T-helper 1 cell treated with Interleukin-12 subunit alpha and Interleukin-12 subunit beta and Interleukin-4 antibody, amounts not matched to agents 30 ng/mL and 1 ng/mL, for 36 hours (primary cell): ENCODE measurements around the gene SLC45A3. TPM values are rescaled to one million over a fixed set of nuclear protein-coding genes. Genes with fewer than 3 reads are reported as not detected.

Source experiments
- intact Hi-C: fragments of 100-400 bp; cut with micrococcal nuclease; formaldehyde crosslinking; loops from one replicate; pipeline ENCODE4 v1.15.1; 2024
- total RNA-seq: library from RNA; stranded (reverse); gene quantifications from 2 replicates; pipeline ENCODE4 v1.2.3, GENCODE V29; 2022

Gene SLC45A3
- total RNA-seq, 1 donor from 2014 or later: 0.27 TPM

DNA sequence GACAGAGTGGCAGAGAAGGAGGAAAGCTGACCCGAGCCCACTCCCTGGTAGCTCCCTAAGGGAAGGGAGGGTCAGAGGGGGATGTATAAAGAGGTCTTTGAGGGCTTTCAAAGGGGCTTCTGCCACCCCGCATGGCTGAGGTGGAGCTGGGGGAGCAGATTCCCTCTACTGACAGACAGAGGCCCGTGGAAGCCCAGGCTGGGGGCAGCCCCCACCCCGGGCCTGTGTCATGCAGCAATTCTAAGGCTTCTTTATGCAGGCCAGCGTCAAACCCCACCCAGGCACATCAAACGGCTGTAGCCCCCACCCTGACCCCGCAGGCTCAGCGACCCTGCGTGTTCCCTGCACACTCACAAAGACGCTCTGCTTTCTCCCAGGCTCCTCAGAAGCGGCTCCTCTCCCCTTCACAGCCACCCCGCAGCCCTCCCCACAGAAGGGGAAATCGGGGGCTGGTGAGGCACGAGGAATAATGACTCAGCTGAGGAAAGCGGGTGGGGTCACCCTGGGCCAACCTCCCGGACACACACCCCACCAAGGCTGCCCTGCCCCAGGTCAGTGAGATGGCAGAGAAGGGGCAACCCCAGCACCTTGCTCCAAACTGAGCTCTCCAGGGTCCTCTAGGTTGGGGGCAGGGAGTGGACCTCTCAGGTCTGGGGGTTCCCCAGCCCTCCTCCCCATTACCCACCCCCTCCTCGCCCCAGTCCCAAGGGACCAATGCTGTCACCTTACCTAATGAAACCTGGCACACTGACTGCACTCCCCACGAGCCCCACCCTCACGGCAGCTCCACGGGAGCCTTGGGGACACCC, 10.8 kb downstream of the SLC45A3 start:
- intact Hi-C loops: no loop called here

DNA sequence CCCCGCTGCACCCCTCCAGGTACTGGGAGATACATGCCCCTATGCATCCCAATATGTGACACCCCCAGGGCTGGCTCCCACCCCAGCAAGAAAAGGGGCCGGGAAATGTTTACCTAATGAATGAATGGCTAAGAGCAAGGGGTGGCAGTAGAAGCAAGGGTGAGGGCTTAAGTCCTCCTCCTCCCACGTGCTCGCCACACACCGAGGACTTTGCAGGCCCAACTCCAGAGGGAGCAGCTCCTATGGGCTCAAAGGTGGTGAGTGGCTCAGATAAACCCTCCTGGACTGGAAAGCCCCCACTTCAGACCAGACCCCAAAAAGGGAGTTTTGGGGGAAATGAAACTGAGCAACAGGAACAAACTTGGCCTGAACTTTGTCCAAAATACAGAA, 11.4 kb downstream of the SLC45A3 start:
- intact Hi-C loops: no loop called here

DNA sequence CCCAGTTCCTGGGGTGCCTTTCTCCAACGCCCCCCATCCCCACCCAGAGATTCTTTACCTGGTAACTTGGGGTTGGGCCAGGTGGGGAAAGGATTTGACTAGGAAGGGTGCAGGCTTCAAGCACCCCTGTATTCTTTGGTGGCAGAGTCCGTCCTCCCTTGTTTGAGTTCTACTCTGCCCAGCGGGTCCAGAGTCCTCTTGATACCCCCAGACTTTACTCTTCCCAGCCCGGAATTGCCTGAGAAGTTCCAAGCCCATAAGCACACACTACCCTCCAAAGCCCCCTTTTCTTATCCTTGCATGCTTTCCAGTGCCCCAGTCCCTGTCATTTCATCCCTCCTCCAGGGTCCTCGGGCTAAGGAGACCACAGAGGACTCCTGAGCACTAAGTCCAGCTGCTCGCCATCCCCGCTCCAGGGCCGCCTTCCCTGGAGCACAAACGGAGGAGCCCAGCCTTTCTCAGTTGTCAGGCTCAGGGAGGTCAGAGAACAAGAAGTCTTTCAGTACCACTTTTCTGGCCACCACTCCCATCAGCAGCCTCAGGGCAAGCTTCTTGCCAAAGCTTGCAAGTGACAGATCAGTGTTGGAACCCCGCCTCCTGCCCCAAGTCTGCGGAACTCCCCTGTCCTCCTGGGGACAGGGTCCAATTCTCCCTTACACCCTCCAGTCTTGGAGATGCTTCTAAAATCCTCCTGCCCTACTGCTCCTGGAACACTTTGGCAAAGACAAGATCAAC, 12.2 kb downstream of the SLC45A3 start:
- intact Hi-C loops: no loop called here

DNA sequence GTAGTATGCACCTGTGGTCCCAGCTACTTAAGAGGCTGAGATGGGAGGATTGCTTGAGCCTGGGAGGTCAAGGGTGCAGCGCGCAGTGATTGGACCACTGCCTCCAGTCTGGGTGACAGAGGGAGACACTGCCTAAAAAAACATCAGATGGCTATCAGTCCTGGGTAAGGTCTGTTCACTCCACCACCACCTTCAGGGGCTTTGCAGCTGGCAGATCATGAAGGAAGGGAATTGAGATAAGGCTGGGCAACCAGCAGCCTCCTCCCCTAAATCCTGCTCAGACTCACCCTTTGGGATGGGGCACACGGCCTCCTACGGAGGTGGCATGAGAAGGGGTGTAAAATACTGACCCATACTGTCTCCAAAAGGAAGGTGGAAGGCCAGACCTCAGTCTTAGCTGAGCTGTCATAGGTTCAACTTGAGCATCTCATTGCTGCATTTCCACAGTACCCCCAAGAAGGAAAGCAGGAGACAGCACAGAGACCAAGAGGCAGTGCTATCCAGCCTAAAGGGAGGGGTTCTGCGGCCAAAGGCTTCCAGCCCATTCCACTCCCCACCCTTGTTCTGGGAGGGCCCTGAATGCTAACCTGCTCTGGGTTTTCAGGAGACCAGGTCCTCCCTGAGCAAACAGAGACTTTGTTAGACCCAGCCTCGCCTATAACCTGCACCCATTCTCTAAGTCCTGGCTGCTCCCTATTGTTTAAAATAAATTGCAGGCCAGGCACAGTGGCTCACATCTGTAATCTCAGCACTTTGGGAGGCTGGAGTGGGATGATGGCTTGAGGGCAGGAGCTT, 13.7 kb downstream of the SLC45A3 start:
- intact Hi-C loops: no loop called here

DNA sequence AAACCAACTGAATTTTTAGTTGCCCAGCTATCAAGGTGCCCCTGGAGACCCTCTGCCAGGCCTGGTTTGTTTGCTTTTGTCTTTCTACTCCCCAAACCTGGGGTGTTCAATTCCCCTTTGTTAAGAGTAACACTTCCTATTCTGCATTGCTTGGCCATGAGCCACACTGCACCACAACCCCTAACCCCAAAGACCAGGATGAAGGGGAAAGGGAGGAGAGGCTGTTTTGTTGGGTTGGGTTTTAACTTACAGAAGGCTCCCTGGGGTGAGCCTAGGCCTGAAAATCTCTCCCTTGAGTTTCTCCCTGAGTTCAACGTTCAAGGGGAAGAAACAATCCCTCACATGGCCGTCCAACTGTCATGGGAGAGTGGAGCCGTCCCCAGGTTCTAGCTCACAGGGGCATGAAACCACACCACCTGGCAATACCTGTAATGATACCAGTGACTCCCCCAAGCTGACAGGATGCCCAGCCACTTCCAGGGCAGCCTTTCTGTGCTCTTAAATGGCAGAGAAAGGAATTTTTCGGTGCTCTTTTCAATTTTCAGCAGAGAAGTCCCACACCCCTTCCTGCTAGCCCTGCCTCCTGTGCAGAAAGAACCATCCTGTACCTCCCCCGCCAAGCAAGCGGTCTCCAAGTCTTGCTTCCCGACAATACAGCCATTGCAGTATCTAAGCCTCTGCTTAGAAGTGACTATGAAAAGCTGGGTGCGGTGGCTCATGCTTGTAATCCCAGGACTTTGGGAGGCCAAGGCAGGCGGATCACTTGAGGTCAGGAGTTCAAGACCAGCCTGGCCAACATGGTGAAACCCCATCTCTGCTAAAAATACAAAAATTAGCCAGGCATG, 14.9 kb downstream of the SLC45A3 start:
- intact Hi-C loops: no loop called here

DNA sequence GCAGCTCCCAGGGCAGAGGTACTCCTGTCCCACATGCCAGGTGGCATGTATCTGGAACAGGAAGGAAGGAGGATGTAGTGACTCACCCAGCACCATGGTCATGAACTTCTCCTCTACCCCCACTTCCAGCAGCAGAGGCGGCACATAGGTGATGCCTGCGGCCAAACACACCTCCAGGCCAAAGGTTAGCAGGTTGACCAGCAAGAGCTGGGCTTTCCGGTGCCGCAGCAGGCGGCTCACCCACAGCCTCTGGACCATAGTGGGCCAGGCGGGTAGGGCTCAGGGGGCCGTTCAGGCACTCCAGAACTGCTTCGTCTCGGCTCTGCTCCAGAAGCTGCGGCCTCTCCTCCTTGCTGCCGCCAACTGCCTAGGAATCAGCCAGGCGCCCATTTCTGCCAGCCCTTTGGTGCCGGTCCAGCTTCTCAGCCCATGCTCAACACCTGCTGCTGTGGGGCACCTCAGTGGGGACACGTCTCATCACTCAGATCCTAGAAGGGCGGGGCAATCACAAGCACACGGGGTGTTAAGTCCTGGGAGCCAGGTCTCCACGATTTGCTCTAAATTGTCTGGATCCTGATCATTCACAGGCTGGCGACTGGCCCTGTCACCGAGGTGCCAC, 15.8 kb downstream of the SLC45A3 start:
- intact Hi-C loops: no loop called here

DNA sequence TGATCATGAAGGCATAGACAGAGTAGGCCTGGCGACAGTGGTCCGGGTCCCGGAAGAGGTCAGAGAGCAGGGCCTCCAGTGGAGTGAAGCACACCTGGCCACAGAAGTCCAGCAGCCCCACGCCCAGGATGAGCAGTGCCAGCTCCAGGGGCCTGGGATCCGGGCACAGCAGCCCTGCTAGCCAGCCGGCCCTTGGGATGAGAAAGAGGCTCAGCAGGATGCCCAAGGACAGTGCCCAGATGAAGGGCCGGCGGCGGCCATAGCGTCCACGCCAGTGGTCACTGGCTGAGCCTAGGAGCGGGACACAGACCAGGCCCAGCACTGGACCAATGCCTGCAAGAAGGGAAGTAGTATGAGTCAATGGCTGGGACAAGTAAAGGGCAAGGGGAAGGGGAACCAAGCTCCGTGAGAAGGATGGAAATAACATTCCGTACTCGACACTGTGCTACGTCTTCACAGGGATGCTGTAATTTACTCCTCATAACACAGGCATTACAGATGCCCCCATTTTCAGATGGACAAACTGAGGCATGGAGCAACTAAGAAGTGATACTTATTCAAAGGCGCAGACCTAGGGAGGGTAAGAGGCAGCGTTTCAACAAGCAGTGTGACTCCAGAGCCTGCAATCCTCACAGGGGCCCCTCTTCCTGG, 16.9 kb downstream of the SLC45A3 start:
- intact Hi-C loops: no loop called here

DNA sequence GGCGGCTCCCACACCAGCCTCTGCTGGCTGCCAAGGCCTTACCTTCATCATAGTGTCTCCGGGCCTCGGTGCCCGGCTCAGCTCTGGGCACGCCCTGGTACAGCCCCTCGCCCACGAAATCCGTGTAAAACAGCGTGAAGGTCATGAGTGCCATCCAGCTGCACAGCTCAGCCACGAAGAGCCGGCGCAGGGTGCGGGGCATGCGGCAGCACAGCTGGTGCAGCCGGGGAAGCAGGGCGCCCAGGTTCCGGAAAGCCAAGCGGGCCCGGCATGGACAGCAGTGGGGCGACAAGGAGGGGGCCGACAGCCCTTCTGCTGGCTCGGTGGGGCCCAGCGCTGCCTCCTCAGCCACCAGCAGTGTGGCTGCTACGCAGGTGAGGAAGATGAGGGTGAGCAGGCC, 17.5 kb downstream of the SLC45A3 start:
- intact Hi-C loops: no loop called here

DNA sequence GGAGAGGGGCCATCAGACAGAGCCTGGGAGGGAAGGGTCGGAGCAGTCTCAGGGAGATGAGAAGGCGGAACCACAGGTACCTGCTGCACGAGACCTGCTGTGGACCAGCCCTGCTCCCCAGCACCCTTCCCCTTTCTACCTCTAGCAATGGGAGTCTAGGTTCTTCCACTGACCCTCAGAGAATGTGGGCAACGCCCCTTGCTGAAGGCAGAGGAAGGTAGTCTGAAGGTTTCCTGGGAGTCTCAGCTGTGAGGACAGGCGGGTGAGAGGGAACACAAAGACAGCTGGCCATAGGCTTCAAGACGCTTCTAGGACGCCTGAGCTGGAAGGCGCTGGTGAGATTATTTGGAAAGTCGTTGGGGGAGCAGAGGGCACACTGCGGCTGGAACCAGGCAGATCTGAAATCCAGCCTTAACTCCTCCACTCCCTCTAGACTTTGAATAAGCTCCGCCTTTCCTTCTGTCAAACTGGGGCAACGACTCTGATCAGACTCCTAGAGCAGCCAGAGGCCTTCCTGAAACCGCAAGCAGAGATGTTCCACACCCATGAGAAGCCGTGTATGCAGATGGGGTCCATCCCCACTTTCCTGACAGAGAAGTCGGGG, 18.1 kb downstream of the SLC45A3 start:
- intact Hi-C loops: no loop called here

DNA sequence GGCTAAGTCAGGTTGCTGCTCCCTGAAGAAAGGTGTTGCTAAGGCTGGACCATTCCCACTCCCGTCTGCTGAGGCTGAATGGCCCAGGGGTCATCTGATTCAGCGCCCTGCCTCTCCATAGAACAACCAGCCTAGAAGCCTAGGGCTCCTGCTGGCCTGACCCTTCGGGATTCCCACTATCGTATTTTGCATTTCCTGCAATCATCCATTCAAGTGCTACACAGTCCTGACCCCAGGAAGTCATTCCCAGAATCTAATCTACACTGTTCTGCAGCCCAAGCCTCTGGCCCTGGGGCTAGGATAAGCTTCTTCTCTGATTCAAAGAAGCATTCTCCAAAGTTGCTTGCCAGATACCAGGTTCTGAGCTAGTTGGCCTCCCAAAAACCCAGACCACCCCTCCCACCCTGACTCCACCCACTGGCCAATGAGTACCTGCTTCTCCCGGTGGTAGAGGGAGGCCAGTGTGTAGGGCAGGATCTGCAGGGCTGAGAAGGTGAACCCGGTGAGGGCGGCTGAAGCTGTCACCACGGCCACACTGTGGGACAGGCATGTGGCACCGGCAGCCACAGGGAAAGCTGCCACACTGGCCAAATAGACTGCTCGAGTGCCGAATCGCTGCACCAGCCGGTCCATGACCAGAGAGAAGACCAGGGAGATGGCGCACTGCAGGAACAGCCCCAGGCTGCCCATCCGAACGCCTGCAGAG, 18.7 kb downstream of the SLC45A3 start:
- intact Hi-C loops: no loop called here

DNA sequence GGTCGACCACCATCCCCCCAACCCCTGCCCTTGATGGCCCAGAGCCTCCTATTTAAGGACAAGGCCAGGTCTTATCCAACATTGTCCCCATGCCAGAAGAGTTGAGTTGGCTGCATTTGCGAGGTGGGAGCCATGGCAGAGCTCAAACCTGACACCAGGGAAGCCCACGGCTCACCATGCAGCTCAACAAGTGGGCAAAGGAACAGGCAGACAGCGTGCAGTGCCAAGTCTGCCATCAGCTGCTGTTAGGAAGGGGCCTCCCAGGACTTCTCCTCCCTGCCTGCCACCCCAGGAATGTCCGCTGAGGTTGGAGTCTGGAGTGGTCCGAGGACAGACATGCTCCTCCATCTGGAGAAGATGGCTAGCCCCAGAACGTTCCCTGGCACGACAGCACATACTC, 19.9 kb downstream of the SLC45A3 start:
- intact Hi-C loops: no loop called here

DNA sequence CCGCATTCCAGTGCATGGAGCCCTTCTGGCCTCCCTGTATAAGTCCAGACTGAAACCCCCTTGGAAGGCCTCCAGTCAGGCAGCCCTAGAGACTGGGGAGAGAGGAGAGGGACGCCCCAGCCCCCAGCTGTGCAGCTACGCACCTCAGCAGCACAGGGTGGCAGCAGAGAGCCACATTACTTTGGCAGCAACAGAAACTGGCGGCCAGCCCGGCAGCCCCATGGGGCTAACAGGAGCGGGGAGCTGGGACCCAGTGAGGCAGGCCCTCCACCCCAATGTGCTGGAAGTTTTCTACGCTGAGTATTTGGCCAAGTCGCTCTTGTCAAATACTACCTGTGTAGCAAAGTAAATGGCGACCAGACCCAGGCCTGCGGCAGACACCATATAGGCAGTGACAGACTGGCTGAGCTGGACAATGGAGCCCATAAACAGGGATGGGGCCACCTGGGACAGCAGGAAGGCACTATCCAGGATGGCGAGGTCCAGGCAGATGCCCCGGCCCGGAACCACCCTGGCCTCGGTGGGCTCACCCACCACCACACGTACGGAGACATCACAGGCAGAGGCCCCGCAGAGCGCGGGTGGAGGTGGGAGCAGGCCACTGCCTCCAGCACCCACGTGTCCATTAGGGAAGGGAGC, 21.2 kb downstream of the SLC45A3 start:
- intact Hi-C loops: loop anchor here (1.0 to 2.0 kb wide), 6 partner anchors 52 to 318 kb away; no protein-coding TSS in a partner anchor

DNA sequence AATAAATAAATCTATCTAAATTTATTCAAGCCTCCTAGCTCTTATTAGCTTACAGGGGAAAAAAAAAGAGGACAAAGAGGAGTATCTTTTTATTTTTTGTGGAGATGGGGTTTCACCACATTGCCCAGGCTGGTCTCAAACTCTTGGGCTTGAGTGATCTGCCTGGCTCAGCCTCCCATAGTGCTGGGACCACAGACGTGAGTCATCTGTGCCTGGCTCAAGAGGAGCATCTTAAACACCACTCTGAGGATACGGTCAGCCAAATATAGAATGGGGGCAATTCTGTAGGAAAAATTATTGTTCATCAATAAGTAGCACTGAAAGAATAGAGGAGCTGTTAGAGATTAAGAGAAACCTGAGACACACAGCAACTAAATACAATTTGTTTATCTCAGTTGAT, 24.1 kb downstream of the SLC45A3 start:
- intact Hi-C loops: no loop called here

DNA sequence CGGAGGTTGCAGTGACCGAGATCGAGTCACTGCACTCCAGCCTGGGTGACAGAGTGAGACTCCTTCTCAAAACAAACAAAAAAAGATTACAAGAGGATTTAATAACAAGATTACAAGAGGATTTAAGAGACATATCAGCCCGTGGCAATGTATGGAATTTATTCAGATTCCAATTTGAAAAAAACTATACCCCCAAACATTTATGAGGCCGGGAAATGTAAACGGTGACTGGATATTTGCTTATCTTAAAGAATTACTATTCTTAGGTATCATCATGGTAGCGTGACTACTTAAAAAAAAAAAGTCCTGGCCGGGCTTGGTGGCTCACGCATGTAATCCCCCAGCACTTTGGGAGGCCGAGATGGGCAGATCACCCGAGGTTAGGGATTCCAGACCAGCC, 27.3 kb downstream of the SLC45A3 start:
- intact Hi-C loops: no loop called here

DNA sequence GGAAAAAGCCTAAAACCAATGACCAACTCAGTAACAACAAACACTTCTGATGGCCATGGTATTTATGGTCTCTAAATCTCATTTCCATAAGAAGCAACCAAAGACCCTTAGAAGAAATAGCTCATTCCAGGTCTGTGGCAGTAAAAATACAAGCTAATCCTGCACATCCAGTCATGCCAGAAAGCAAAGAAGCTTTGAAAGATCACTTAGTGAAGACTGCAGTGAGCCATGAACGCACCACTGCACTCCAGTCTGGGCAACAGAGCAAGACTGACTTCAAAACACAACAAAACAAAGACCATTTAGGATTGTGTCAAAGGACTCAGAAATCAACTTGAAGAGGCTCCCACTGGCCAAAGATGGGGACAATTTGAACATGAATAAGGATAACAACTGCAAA, 30.1 kb downstream of the SLC45A3 start:
- intact Hi-C loops: no loop called here

DNA sequence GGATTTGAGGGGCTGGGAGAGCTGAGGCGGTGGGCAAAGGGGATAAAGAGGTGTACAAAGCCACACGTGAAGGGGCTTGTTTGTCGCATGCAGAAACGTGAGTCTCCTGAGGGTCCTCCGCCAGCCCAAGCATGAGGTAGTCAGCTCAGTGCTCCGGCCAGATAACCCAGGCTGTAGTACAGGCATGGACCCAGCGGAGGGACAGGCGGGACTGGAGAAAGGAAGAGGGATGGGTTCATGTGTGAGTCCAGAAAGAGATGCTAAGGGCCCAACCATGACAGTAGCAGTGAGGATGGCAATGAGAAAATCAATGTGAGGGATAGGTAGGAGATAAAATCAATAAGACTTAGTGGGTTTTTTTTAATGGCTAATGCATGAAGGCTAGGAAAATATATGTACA, 34.8 kb downstream of the SLC45A3 start:
- intact Hi-C loops: no loop called here

DNA sequence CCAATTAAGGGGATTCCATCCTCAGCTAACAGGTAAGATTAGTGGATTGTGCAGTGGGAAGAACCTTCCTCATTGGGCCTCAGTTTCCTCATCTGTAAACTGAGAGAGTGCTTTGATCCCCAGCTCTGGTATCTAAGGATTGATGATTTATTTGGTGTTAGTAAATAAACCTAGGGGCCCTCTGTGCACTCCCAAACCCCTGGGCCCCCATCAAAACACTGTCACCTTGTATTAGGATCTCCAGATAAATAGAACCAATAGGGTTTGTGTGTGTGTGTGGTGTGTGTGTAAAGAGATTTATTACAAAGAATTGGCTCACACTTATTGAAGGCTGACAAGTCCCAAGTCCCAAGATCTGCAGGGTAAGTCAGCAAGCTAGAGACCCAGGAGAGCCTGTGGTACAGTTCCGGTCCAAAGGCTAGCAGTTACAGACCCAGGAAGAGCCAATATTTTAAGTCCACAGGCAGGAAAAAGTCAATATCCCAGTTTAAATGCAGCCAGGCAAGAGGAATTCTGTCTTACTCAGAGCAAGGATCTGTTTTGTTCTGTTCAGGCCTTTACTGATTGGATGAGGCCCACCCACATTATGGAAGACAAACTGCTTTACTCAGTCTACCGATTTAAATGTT, 37.5 kb downstream of the SLC45A3 start:
- intact Hi-C loops: no loop called here

DNA sequence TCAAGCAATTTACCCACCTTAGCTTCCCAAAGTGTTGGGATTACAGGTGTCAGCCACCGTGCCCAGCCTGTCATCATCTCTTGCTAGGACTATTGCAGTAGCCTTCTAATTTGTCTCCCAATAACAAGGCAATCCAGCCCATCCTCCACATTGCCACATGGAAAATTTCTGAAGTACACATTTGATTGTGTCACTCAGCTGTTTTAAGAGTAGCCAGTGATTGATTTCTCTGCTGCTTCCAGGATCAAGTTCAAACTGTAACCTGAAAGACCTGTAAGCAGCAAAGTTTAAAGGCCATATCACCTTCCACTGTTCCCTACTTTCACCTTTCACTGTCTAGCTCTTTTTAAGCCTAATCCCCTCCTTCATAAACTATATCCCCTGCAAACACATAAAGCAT, 40.7 kb downstream of the SLC45A3 start:
- intact Hi-C loops: no loop called here
